Sigmoid colon (tissue), 7 donors: ENCODE results near the gene C1RL. TPM values are rescaled to one million over a fixed set of nuclear protein-coding genes. Genes with fewer than 3 reads are reported as not detected.

Experiments used
- DNase-seq: peaks from one replicate; pipeline ENCODE4 v3.0.0-alpha.2; 2019
- H3K27ac ChIP-seq, 4 donors: fragments of 200-600 bp; sonication (generic); one replicate each; pipeline ENCODE4 v1.5.1; 2016 to 2019; ENCODE audit warnings: mild to moderate bottlenecking in 1 of 4
- H3K27me3 ChIP-seq, 3 donors: fragments of 200-600 bp; sonication (generic); one replicate each; pipeline ENCODE4 v1.5.1; 2019; ENCODE audit warnings: mild to moderate bottlenecking in 1 of 3
- H3K36me3 ChIP-seq, 4 donors: fragments of 200-600 bp; sonication (generic); one replicate each; pipeline ENCODE4 v1.5.1; 2016 to 2019
- H3K4me1 ChIP-seq, 4 donors: fragments of 200-600 bp; sonication (generic); one replicate each; pipeline ENCODE4 v1.5.1; 2017 to 2019
- H3K4me3 ChIP-seq, 4 donors: fragments of 200-600 bp; sonication (generic); one replicate each; pipeline ENCODE4 v1.5.1; 2017 to 2019; ENCODE audit warnings: mild to moderate bottlenecking in 2 of 4, moderate library complexity in 1 of 4
- H3K9me3 ChIP-seq, 4 donors: fragments of 200-600 bp in 3 of 4; sonication (generic) in 3 of 4; one replicate each; pipeline versions ENCODE4 v1.5.1 to v1.6.1; 2013 to 2019
- EP300 ChIP-seq, 4 donors: sonication (generic); formaldehyde crosslinking; IDR thresholded peaks; one replicate each; pipeline ENCODE4 v1.6.1; 2017; ENCODE audit warnings: antibody characterized with exemption in 4 of 4
- POLR2A ChIP-seq, 2 donors: fragments of 450-650 bp; IDR thresholded peaks; one replicate each; pipeline ENCODE4 v1.6.1; 2016; ENCODE audit warnings: antibody characterized with exemption in 2 of 2, mild to moderate bottlenecking in 2 of 2, moderate library complexity in 2 of 2
- POLR2AphosphoS5 ChIP-seq, 4 donors: sonication (generic); formaldehyde crosslinking; IDR thresholded peaks; one replicate each; pipeline ENCODE4 v1.6.1; 2017; ENCODE audit warnings: antibody characterized with exemption in 4 of 4
- WGBS, 2 donors: extraction: QIAGEN DNeasy Blood & Tissue Kit; methylation state at CpG; one replicate each; pipeline ENCODE4 v1.1.7; 2013; 5-methylcytosine and 5-hydroxymethylcytosine counted together
- intact Hi-C: fragments of 100-400 bp; cut with DNase I; formaldehyde crosslinking; loops from one replicate; pipeline ENCODE4 v1.15.1; 2023
- polyA plus RNA-seq, 3 donors: library from polyadenylated mRNA; stranded (reverse); fragments of 200-250 nt; gene quantifications; one replicate each; pipeline ENCODE4 v1.2.3, GENCODE V29; 2013
- total RNA-seq, 4 donors: library from RNA; depleted of rRNA; stranded (reverse); fragments of >200 nt; gene quantifications; one replicate each; pipeline ENCODE4 v1.1.0, GENCODE V29; 2016
- TF ChIP-seq, protein P1 (sequence below), 4 experiments: fragments of 450-650 bp in 3 of 4; fragments of 200-600 bp in 1 of 4; IDR thresholded peaks; one replicate each; pipeline ENCODE4 v1.5.1; 2016 to 2019; ENCODE audit warnings: antibody characterized with exemption in 4 of 4, mild to moderate bottlenecking in 3 of 4, moderate library complexity in 2 of 4
- donor health status: healthy with polysubstance abuse.
- donor health status: Bipolar disorder and iron deficiency.
- donor health status: healthy.

The C1RL gene
- total and polyA plus RNA-seq, 7 donors, result 9.9 to 82.6 (median 45.5) TPM

DNA sequence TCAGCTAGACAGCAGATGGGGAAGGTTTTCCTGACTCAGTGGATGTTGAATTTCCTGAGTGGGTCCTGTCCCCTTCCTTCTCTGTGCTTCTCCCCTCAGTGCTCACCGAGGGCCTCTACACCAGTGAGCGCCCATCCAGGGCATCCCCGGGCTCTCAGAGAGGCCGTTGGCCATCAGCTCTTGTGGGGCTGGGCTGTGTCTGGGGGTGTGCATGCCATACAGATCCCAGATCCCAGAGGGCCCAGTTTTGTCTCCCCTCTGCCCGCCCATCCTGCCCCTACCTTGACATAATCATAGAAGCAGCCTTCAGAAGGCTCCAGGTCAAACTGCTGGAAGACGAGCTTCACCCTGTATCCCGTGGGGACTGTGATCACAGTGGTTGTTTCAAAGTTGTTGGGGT is 17.8 kb downstream of the C1RL start:
- Histone ChIP-seq H3K36me3 (peaks cover 1 to 34% (median 7%) of the 10 kb centered on the region in 4 donors), H3K9me3 (no peaks in the 10 kb centered on the region), H3K4me1 (peaks cover 0 to 35% (median 33%) of the 10 kb centered on the region in 4 donors), H3K27ac (peak overlapping the region; percentile 77 to 85 (median 80)), H3K27me3 (no peaks in the 10 kb centered on the region), H3K4me3 (peak overlapping the region; percentile 47 to 57 (median 54))
- TF ChIP-seq, protein P1, sequence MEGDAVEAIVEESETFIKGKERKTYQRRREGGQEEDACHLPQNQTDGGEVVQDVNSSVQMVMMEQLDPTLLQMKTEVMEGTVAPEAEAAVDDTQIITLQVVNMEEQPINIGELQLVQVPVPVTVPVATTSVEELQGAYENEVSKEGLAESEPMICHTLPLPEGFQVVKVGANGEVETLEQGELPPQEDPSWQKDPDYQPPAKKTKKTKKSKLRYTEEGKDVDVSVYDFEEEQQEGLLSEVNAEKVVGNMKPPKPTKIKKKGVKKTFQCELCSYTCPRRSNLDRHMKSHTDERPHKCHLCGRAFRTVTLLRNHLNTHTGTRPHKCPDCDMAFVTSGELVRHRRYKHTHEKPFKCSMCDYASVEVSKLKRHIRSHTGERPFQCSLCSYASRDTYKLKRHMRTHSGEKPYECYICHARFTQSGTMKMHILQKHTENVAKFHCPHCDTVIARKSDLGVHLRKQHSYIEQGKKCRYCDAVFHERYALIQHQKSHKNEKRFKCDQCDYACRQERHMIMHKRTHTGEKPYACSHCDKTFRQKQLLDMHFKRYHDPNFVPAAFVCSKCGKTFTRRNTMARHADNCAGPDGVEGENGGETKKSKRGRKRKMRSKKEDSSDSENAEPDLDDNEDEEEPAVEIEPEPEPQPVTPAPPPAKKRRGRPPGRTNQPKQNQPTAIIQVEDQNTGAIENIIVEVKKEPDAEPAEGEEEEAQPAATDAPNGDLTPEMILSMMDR (IDR thresholded peaks at IDR 0.05), result no peak
- TF ChIP-seq EP300 (IDR thresholded peaks at IDR 0.05) (no peak), POLR2A (IDR thresholded peaks at IDR 0.05) (no peak), POLR2AphosphoS5 (IDR thresholded peaks at IDR 0.05) (no peak)
- intact Hi-C loops, result no loop called here
- no peak for DNase-seq
- 84 to 86% methylated on average over 7 of the region's 7 CpGs for WGBS, 2 donors

DNA sequence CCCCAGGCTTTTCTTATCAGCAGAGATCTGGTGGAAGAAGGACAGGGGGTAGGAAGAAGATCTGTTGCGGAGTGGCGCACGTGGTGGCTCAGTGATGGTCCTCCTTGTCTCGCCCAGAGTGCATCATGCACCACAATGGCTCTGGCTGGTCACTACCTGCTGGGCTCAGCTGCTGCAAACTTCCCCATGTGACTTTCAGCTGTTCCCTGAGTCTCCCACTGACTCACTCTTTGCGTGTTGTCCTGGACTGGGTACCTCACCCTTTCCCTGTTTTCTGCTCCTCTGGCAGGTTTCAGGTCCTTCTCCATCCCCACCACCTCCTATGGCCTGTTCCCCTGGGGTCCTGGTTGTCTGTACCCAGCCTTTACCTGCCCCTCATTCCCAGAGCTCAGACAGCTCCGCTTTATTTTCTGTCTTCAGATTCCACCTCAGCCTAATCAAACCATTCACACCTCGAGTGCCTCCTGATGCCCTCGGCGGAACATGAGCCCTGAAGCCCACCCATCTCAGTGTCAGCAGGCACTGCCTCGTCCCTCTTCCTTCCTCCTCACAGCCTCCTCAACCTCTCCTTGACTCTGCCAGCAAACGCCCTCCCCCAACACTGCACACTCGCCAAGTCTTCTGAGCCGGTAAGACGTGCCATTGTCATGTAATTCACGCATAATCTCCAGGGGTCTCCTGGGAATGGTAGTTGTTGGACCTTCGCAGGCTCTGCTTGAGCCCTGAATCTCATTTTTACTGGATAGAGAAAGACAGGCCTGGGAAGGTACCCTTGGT is 18.6 kb downstream of the C1RL start:
- WGBS, 2 donors, result 83 to 84% methylated on average over 16 of the region's 16 CpGs
- DNase-seq, result no peak
- Histone ChIP-seq H3K27me3 (no peaks in the 10 kb centered on the region), H3K27ac (peak overlapping the region; percentile 77 to 85 (median 80)), H3K36me3 (peaks cover 6 to 40% (median 10%) of the 10 kb centered on the region in 4 donors), H3K9me3 (no peaks in the 10 kb centered on the region), H3K4me1 (peaks cover 0 to 35% (median 33%) of the 10 kb centered on the region in 4 donors), H3K4me3 (peak overlapping the region; percentile 47 to 57 (median 54))
- TF ChIP-seq EP300 (IDR thresholded peaks at IDR 0.05) (no peak), POLR2AphosphoS5 (IDR thresholded peaks at IDR 0.05) (peak in 1 of 4 donors; percentile 50)
- intact Hi-C loops, result no loop called here

DNA sequence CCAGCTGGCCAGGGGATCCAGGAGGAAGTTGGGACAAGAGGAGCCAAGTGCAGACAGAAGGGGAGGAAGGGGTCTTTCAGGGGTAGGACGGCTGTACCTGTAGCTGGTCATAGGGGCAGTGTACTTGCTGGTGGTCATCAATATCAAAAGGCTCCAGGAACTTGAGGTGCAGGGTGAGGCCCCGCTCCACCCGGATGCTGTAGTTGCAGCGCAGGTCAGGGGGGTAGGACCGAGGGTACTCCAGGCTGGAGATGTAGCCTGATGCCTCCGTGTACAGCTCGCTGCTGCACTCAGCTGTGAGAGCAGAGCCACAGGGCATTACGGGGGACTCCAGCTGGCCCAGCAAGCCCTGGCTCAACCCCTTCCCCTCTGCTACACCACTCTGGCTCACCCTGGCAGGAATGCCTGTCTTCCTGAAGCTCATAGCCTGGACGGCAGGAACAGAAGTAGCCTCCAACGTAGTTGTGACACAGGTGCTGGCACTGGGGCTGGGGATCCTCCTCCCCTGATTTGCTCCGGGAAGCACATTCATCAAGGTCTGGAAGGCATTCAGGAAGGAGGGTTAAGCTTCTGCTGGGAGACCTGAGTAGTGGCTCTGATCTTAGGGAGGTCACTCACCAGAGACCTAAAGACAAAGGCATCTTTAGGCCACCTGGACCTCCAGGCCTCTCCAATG is 19.7 kb downstream of the C1RL start:
- Histone ChIP-seq H3K9me3 (no peaks in the 10 kb centered on the region), H3K4me1 (peaks cover 0 to 35% (median 33%) of the 10 kb centered on the region in 4 donors), H3K4me3 (peak overlapping the region in 1 of 4 donors; percentile 53), H3K27me3 (no peaks in the 10 kb centered on the region), H3K27ac (peak overlapping the region; percentile 77 to 85 (median 80)), H3K36me3 (peaks cover 13 to 49% (median 20%) of the 10 kb centered on the region in 4 donors)
- no peak for DNase-seq
- WGBS, 2 donors, result 88 to 90% methylated on average over 11 of the region's 11 CpGs
- intact Hi-C loops, result no loop called here
- TF ChIP-seq, protein P1 (IDR thresholded peaks at IDR 0.05), result no peak
- TF ChIP-seq POLR2AphosphoS5 (IDR thresholded peaks at IDR 0.05) (no peak), POLR2A (IDR thresholded peaks at IDR 0.05) (no peak), EP300 (IDR thresholded peaks at IDR 0.05) (no peak)

DNA sequence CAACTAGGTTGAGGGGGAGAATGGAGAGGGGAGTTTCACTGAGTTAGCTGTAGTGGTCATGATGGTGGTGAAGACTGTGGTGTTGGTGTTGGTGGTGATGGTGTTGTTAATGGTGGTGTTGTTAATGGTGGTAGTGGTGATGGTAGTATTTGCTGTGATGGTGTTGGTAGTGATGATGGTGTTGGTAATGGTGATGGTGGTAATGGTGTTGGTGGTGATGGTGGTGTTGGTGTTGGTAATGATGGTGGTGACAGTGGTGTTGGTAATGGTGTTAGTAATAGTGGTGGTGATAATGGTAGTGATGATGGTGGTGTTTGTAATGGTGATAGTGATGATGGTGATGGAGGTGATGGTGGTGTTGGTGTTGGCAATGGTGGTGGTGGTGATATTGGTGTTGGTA is 25.9 kb downstream of the C1RL start:
- Histone ChIP-seq H3K36me3 (peaks cover 20 to 70% (median 41%) of the 10 kb centered on the region in 4 donors), H3K4me1 (peaks cover 0 to 20% (median 16%) of the 10 kb centered on the region in 4 donors), H3K27me3 (no peaks in the 10 kb centered on the region), H3K27ac (no peak overlapping the region), H3K4me3 (no peak overlapping the region), H3K9me3 (no peaks in the 10 kb centered on the region)
- intact Hi-C loops, result no loop called here
- TF ChIP-seq EP300 (IDR thresholded peaks at IDR 0.05) (no peak), POLR2A (IDR thresholded peaks at IDR 0.05) (no peak)
- TF ChIP-seq, protein P1 (IDR thresholded peaks at IDR 0.05), result no peak
- DNase-seq, result no peak

DNA sequence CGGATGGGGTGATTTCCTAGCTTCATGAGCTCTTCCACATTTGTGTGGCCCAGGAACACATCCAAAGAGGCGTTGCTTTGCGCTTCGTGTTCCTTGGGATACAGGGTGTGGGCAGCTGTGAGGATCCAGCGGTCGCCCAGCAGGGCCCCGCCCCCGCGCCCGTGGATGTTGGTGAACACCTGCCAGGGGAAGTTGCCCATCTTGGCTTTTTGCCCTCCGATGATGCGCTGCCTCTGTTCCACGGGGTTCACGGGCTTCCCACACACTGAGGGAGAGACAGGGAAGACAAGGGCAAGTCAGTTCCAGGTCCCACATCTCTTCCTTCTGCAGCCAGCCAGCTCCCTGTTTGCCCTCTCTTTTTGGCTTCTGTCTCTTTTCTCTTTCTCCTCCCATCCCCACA is 28.0 kb downstream of the C1RL start:
- H3K4me3 ChIP-seq, result no peak overlapping the region
- H3K36me3 ChIP-seq, result peaks cover 18 to 50% (median 40%) of the 10 kb centered on the region in 4 donors
- no peak for DNase-seq
- TF ChIP-seq POLR2AphosphoS5 (IDR thresholded peaks at IDR 0.05), result no peak
- TF ChIP-seq POLR2A (IDR thresholded peaks at IDR 0.05), result no peak
- TF ChIP-seq, protein P1 (IDR thresholded peaks at IDR 0.05), result no peak
- TF ChIP-seq EP300 (IDR thresholded peaks at IDR 0.05), result no peak
- H3K9me3 ChIP-seq, result no peaks in the 10 kb centered on the region
- no peaks in the 10 kb centered on the region for H3K27me3 ChIP-seq
- WGBS, 2 donors, result 63 to 86% methylated on average over 14 of the region's 14 CpGs
- peaks cover 0 to 20% (median 16%) of the 10 kb centered on the region in 4 donors for H3K4me1 ChIP-seq
- peak overlapping the region in 2 of 4 donors; percentile 85 to 86 for H3K27ac ChIP-seq
- intact Hi-C loops, result no loop called here
